ENCODE results near the gene WHRN.

Gene WHRN

GRCh38 chr9:114471157-114471556, 34.1 kb downstream of the WHRN start:
- DNase-seq (ENCODE audit: low spot score) = no peak

- no peak for DNase-seq (ENCODE audit: low spot score)
These were observed 34.7 kb downstream of the WHRN start for GRCh38 chr9:114470581-114470980.

- no peak for DNase-seq (ENCODE audit: low spot score)
These were observed 35.2 kb downstream of the WHRN start for GRCh38 chr9:114470121-114470520.

- DNase-seq (ENCODE audit: low spot score) = no peak
These were observed 36.0 kb downstream of the WHRN start for GRCh38 chr9:114469091-114469853.

- no peak for DNase-seq (ENCODE audit: low spot score)
These were observed 37.4 kb downstream of the WHRN start for GRCh38 chr9:114467910-114468309.

GRCh38 chr9:114467226-114467750, 38.0 kb downstream of the WHRN start:
- no peak for DNase-seq (ENCODE audit: low spot score)

- no peak for DNase-seq (ENCODE audit: low spot score)
These were observed 39.1 kb downstream of the WHRN start for GRCh38 chr9:114465906-114466900.

- no peak for DNase-seq (ENCODE audit: low spot score)
These were observed 39.9 kb downstream of the WHRN start for GRCh38 chr9:114465417-114465816.

- no peak for DNase-seq (ENCODE audit: low spot score)
These were observed 40.8 kb downstream of the WHRN start for GRCh38 chr9:114464281-114465051.

- no peak for DNase-seq (ENCODE audit: low spot score)
These were observed 42.5 kb downstream of the WHRN start for GRCh38 chr9:114462791-114463190.

- no peak for DNase-seq (ENCODE audit: low spot score)
These were observed 43.8 kb downstream of the WHRN start for GRCh38 chr9:114461468-114461867.

GRCh38 chr9:114460513-114461199, 44.6 kb downstream of the WHRN start:
- DNase-seq (ENCODE audit: low spot score) = no peak

GRCh38 chr9:114459464-114459863, 45.8 kb downstream of the WHRN start:
- no peak for DNase-seq (ENCODE audit: low spot score)

GRCh38 chr9:114456929-114457328, 48.3 kb downstream of the WHRN start:
- DNase-seq (ENCODE audit: low spot score) = peak; percentile 21

- no peak for DNase-seq (ENCODE audit: low spot score)
These were observed 50.6 kb downstream of the WHRN start for GRCh38 chr9:114454652-114455051.

- no peak for DNase-seq (ENCODE audit: low spot score)
These were observed 52.8 kb downstream of the WHRN start for GRCh38 chr9:114452219-114453165.

GRCh38 chr9:114451707-114452031, 53.6 kb downstream of the WHRN start:
- DNase-seq (ENCODE audit: low spot score) = no peak

- DNase-seq (ENCODE audit: low spot score) = no peak
These were observed 54.2 kb downstream of the WHRN start for GRCh38 chr9:114450833-114451706.

GRCh38 chr9:114450181-114450580, 55.1 kb downstream of the WHRN start:
- no peak for DNase-seq (ENCODE audit: low spot score)

Data from RKO (cell line).